Measurements from ENCODE around the gene ARHGAP45. TPM values are rescaled to one million over a fixed set of nuclear protein-coding genes. Genes with fewer than 3 reads are reported as not detected.
A peak's percentile ranks its signal among the peaks of the same experiment; 100 is the strongest.

The ARHGAP45 gene
- total and polyA plus RNA-seq, 8 donors: 12.2 to 211 (median 15.8) TPM

- DNase-seq: peak; percentile 96
- H3K27ac ChIP-seq: peak overlapping the region; percentile 60 to 78 (median 69)
- H3K27me3 ChIP-seq: peaks cover 0 to 16% (median 0%) of the 10 kb centered on the region in 3 donors
- peaks cover 6 to 68% (median 41%) of the 10 kb centered on the region in 4 donors for H3K36me3 ChIP-seq
- peaks cover 8 to 48% (median 30%) of the 10 kb centered on the region in 4 donors for H3K4me1 ChIP-seq
- H3K4me3 ChIP-seq: peak overlapping the region; percentile 24 to 43 (median 28)
- H3K9me3 ChIP-seq: no peaks in the 10 kb centered on the region
- WGBS, 5 donors: 12 to 26% (median 14%) methylated on average over 28 to 51 of the region's 51 CpGs
- TF ChIP-seq EP300 (IDR thresholded peaks at IDR 0.05) (no peak), POLR2AphosphoS5 (IDR thresholded peaks at IDR 0.05) (no peak), POLR2A (IDR thresholded peaks at IDR 0.05) (no peak)
- TF ChIP-seq, protein P1, sequence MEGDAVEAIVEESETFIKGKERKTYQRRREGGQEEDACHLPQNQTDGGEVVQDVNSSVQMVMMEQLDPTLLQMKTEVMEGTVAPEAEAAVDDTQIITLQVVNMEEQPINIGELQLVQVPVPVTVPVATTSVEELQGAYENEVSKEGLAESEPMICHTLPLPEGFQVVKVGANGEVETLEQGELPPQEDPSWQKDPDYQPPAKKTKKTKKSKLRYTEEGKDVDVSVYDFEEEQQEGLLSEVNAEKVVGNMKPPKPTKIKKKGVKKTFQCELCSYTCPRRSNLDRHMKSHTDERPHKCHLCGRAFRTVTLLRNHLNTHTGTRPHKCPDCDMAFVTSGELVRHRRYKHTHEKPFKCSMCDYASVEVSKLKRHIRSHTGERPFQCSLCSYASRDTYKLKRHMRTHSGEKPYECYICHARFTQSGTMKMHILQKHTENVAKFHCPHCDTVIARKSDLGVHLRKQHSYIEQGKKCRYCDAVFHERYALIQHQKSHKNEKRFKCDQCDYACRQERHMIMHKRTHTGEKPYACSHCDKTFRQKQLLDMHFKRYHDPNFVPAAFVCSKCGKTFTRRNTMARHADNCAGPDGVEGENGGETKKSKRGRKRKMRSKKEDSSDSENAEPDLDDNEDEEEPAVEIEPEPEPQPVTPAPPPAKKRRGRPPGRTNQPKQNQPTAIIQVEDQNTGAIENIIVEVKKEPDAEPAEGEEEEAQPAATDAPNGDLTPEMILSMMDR (IDR thresholded peaks at IDR 0.05): no peak
- intact Hi-C loops (cut with DNase I; ENCODE audit: low total_unique reads): no loop called here
Measured at GRCh38 chr19:1082165-1082927, 15.4 kb downstream of the ARHGAP45 start.

GRCh38 chr19:1082928-1083816 lies 16.2 kb downstream of the ARHGAP45 start:
- peaks cover 8 to 48% (median 29%) of the 10 kb centered on the region in 4 donors for H3K4me1 ChIP-seq
- TF ChIP-seq, protein P1 (IDR thresholded peaks at IDR 0.05): no peak
- no peak for TF ChIP-seq POLR2A (IDR thresholded peaks at IDR 0.05)
- no peak for TF ChIP-seq POLR2AphosphoS5 (IDR thresholded peaks at IDR 0.05)
- TF ChIP-seq EP300 (IDR thresholded peaks at IDR 0.05): no peak
- 67 to 78% (median 75%) methylated on average over 51 to 59 of the region's 59 CpGs for WGBS, 5 donors
- H3K4me3 ChIP-seq: peak overlapping the region; percentile 24 to 43 (median 28)
- H3K9me3 ChIP-seq: no peaks in the 10 kb centered on the region
- intact Hi-C loops (cut with DNase I; ENCODE audit: low total_unique reads): no loop called here
- H3K27ac ChIP-seq: peak overlapping the region; percentile 60 to 78 (median 69)
- no peak for DNase-seq
- H3K36me3 ChIP-seq: peaks cover 12 to 77% (median 50%) of the 10 kb centered on the region in 4 donors
- H3K27me3 ChIP-seq: peaks cover 0 to 16% (median 0%) of the 10 kb centered on the region in 3 donors

DNA sequence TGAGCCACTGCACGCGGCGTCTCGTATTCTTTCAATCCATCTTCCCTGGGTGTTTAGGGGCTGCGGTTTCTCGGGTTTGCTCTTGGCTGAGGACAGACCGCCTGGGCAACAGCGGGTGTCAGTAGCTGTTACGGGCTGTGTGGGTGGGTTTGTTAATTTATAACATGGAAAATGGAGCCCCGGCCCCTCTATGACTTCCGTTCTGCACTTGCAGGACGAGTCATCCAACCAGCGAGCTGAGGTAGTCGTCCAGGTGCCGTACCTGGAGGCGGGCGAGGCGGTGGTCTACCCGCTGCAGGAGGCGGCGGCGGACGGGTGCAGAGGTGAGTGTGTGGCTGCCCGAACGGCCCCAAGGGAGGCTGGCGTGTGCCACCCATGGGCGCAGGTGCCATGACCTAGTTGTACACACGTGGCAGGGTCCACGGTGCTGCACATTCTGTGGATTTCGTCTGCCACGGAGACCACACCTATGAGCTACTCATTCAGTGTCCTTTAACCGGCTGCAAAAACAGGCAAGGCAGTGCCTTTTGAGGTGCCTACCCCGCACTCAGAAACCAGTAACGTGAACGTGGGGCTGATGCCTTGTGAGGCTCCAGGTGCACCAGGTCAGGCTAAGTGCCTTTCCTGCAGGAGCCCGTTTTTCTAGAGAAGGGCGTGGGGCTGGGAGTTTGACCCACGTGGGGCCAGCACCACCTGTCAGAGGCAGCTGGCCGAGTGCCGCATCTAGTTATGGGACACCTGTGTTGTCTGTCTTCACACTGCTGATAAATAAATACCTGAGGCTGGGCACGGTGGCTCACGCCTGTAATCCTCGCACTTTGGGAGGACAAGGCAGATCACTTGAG lies 17.3 kb downstream of the ARHGAP45 start:
- WGBS, 5 donors: 66 to 74% (median 71%) methylated on average over 40 to 43 of the region's 43 CpGs
- TF ChIP-seq POLR2A (IDR thresholded peaks at IDR 0.05) (no peak), POLR2AphosphoS5 (IDR thresholded peaks at IDR 0.05) (no peak), EP300 (IDR thresholded peaks at IDR 0.05) (no peak)
- TF ChIP-seq, protein P1 (IDR thresholded peaks at IDR 0.05): no peak
- H3K4me1 ChIP-seq: peaks cover 8 to 59% (median 36%) of the 10 kb centered on the region in 4 donors
- no peak overlapping the region for H3K4me3 ChIP-seq
- H3K27ac ChIP-seq: no peak overlapping the region
- no peaks in the 10 kb centered on the region for H3K9me3 ChIP-seq
- peaks cover 22 to 87% (median 60%) of the 10 kb centered on the region in 4 donors for H3K36me3 ChIP-seq
- H3K27me3 ChIP-seq: peaks cover 0 to 16% (median 0%) of the 10 kb centered on the region in 3 donors
- no peak for DNase-seq
- intact Hi-C loops (cut with DNase I; ENCODE audit: low total_unique reads): no loop called here
